A673 (cell line): ENCODE results near the gene RMND5A. TPM values are rescaled to one million over a fixed set of nuclear protein-coding genes. Genes with fewer than 3 reads are reported as not detected.

ENCODE experiments used
- BruUV-seq: library from RNA; stranded (reverse); fragments of 400-500 nt; replicated peaks from 2 replicates; lab custom pipeline; 2021; lab: Mats Ljungman, UMichigan
- CTCF ChIA-PET: fragments of 300-600 bp; sonication (Branson Sonifier 250); formaldehyde crosslinking; loops from one replicate; lab custom pipeline; 2022; ENCODE audit warnings: antibody characterized with exemption; lab: Charles Lee
- POLR2A ChIA-PET: fragments of 300-600 bp; sonication (Branson Sonifier 250); formaldehyde crosslinking; loops from one replicate; lab custom pipeline; 2022; ENCODE audit warnings: antibody characterized with exemption; ENCODE audit not compliant: low non-redundant PET; lab: Charles Lee
- DNase-seq: peaks from one replicate; pipeline ENCODE4 v3.0.0-alpha.2; 2015; ENCODE audit warnings: low spot score
- H3K27ac ChIP-seq: fragments of 200-600 bp; sonication (generic); 2 replicates; pipeline ENCODE4 v1.5.1; 2016; ENCODE audit warnings: mixed run types, low read depth, mild to moderate bottlenecking, mixed read lengths, antibody characterized with exemption, low read length; ENCODE audit not compliant: poor library complexity, severe bottlenecking
- H3K27me3 ChIP-seq: fragments of 200-600 bp; sonication (generic); replicated peaks from 2 replicates; pipeline ENCODE4 v1.6.1; 2017; ENCODE audit warnings: mixed run types, low read depth, mild to moderate bottlenecking, mixed read lengths, antibody characterized with exemption, low read length; ENCODE audit not compliant: insufficient read depth, poor library complexity
- H3K36me3 ChIP-seq: fragments of 200-600 bp; sonication (generic); 2 replicates; pipeline ENCODE4 v1.6.1; 2016; ENCODE audit warnings: mixed run types, mild to moderate bottlenecking, mixed read lengths, antibody characterized with exemption, low read length; ENCODE audit not compliant: insufficient read depth, poor library complexity, severe bottlenecking
- H3K4me1 ChIP-seq: fragments of 200-600 bp; sonication (generic); 2 replicates; pipeline ENCODE4 v1.6.1; 2017; ENCODE audit warnings: mixed run types, mild to moderate bottlenecking, mixed read lengths, antibody characterized with exemption, low read length; ENCODE audit not compliant: insufficient read depth, poor library complexity, severe bottlenecking
- H3K4me3 ChIP-seq: fragments of 200-600 bp; sonication (generic); 2 replicates; pipeline ENCODE4 v1.5.1; 2016; ENCODE audit warnings: low read depth, mixed run types, mild to moderate bottlenecking, mixed read lengths, low read length; ENCODE audit not compliant: poor library complexity, severe bottlenecking
- H3K9me3 ChIP-seq: fragments of 200-600 bp; sonication (generic); 2 replicates; pipeline ENCODE4 v1.6.1; 2016; ENCODE audit warnings: mixed run types, low read depth, mild to moderate bottlenecking, mixed read lengths, antibody characterized with exemption, low read length; ENCODE audit not compliant: poor library complexity, severe bottlenecking
- CTCF ChIP-seq: fragments of 300-800, 200-600 bp; sonication (generic); conservative IDR thresholded peaks from 2 replicates; pipeline ENCODE4 v1.5.1; 2017; ENCODE audit warnings: low read depth, mild to moderate bottlenecking, antibody characterized with exemption, low read length, moderate library complexity, mixed read lengths
- EZH2 ChIP-seq: fragments of 200-600 bp; sonication (generic); IDR thresholded peaks from 2 replicates; pipeline ENCODE4 v1.6.1; 2017; ENCODE audit warnings: borderline replicate concordance, low read depth, mild to moderate bottlenecking, mixed read lengths, antibody characterized with exemption, low read length; ENCODE audit not compliant: poor library complexity, severe bottlenecking
- intact Hi-C: fragments of 100-400 bp; cut with micrococcal nuclease; formaldehyde crosslinking; loops from one replicate; pipeline ENCODE4 v1.10.0; 2022; ENCODE audit not compliant: unreplicated experiment
- total RNA-seq: library from RNA; stranded (reverse); gene quantifications from 2 replicates; pipeline ENCODE4 v1.2.3, GENCODE V29; 2021

The RMND5A gene
- total RNA-seq, 1 experiment from 2014 or later = 38.7 TPM

GRCh38 chr2:86750240-86750839 lies 30.2 kb downstream of the RMND5A start:
- peaks cover 21% of the 10 kb centered on the region for H3K4me1 ChIP-seq
- H3K27me3 ChIP-seq = no peaks in the 10 kb centered on the region
- H3K27ac ChIP-seq = no peak overlapping the region
- H3K4me3 ChIP-seq = no peak overlapping the region
- ChIA-PET CTCF (no interaction called here), POLR2A (no interaction called here)
- intact Hi-C loops = no loop called here
- peaks cover 61% of the 10 kb centered on the region for H3K36me3 ChIP-seq
- DNase-seq = peak; percentile 17
- TF ChIP-seq CTCF (no peak), EZH2 (no peak)
- no TSS peak for BruUV-seq
- H3K9me3 ChIP-seq = peaks cover 27% of the 10 kb centered on the region

- no TSS peak for BruUV-seq
Measured at GRCh38 chr2:86751778-86752177, 31.7 kb downstream of the RMND5A start.

GRCh38 chr2:86752934-86753333 lies 32.8 kb downstream of the RMND5A start:
- POLR2A ChIA-PET = no interaction called here
- Histone ChIP-seq H3K9me3 (peaks cover 27% of the 10 kb centered on the region), H3K4me3 (no peak overlapping the region), H3K27ac (no peak overlapping the region), H3K4me1 (peaks cover 7% of the 10 kb centered on the region), H3K36me3 (peaks cover 64% of the 10 kb centered on the region), H3K27me3 (no peaks in the 10 kb centered on the region)
- BruUV-seq = no TSS peak
- CTCF ChIA-PET = no interaction called here
- TF ChIP-seq EZH2 (no peak), CTCF (no peak)
- intact Hi-C loops = no loop called here
- DNase-seq = no peak

More at GRCh38 chr2:86751778-86752177, 31.7 kb downstream of the RMND5A start:
- ChIA-PET CTCF (no interaction called here), POLR2A (no interaction called here)
- Histone ChIP-seq H3K36me3 (peaks cover 64% of the 10 kb centered on the region), H3K9me3 (peaks cover 27% of the 10 kb centered on the region), H3K4me3 (no peak overlapping the region), H3K27me3 (no peaks in the 10 kb centered on the region), H3K27ac (no peak overlapping the region), H3K4me1 (peaks cover 19% of the 10 kb centered on the region)
- TF ChIP-seq CTCF (no peak), EZH2 (no peak)
- intact Hi-C loops = no loop called here
- no peak for DNase-seq
